ENCODE data around the gene GFRA1. TPM values are rescaled to one million over a fixed set of nuclear protein-coding genes. Genes with fewer than 3 reads are reported as not detected.

The GFRA1 gene
- total and polyA plus RNA-seq, 2 of the 8 experiments (the other 6 are each of a cell fraction or from before 2014, with no cell fraction given), result 1.1 to 2.0 TPM

GRCh38 chr10:116263870-116264655 is 8.9 kb downstream of the GFRA1 start:
- DNase-seq (ENCODE audit: low read depth in 1 of 2, low spot score in 2 of 2) (no peak), FAIRE-seq (no peak)
- POLR2A ChIA-PET (ENCODE audit: partially characterized antibody), result interaction anchor here (0.9 to 1.0 kb wide), 2 partner anchors 9 to 10 kb away, joined by 3 read pairs; no protein-coding TSS in a partner anchor

More at GRCh38 chr10:116263870-116264655, 8.9 kb downstream of the GFRA1 start:
- H3K9ac ChIP-seq (replicated peaks in 1 of 4; ENCODE audit: extremely low read depth in 1 of 4, low read depth in 3 of 4, low read length in 3 of 4), result no peak overlapping the region
- H4K20me1 ChIP-seq (replicated peaks in 1 of 2; ENCODE audit: control insufficient read depth in 1 of 2, insufficient read depth in 2 of 2, low read length in 2 of 2), result no peaks in the 10 kb centered on the region
- no peak overlapping the region for H2BK5ac ChIP-seq (ENCODE audit: low read depth, low read length)
- H4K5ac ChIP-seq (ENCODE audit: insufficient read length, low read depth, low read length), result no peak overlapping the region
- no peaks in the 10 kb centered on the region; a peak in 1 of 7 replicates for H3K4me1 ChIP-seq (replicated peaks in 1 of 4; ENCODE audit: control insufficient read depth in 3 of 4, insufficient read depth in 4 of 4, low read length in 3 of 4)
- H3K79me1 ChIP-seq (ENCODE audit: low read depth, low read length), result no peaks in the 10 kb centered on the region; the same call in 1 of the 2 replicates
- no peak overlapping the region for H3K23ac ChIP-seq (ENCODE audit: insufficient read length)
- peaks cover 0 to 6% (median 5%) of the 10 kb centered on the region in 4 experiments; a peak in 4 of 7 replicates for H3K27me3 ChIP-seq (replicated peaks in 1 of 4; ENCODE audit: control insufficient read depth in 3 of 4, extremely low read depth in 1 of 4, insufficient read depth in 3 of 4, low read length in 3 of 4)
- no peak overlapping the region for H2BK12ac ChIP-seq (ENCODE audit: low read depth, low read length)
- WGBS, 2 experiments (ENCODE audit: extremely low coverage in 1 of 2, insufficient coverage in 1 of 2, insufficient read length in 1 of 2, insufficient replicate concordance in 2 of 2, low coverage in 1 of 2, low lambda C conversion rate in 2 of 2, missing lambda C conversion rate in 1 of 2), result 90% methylated on average over 7 of the region's 7 CpGs; no CpG with 5 or more reads in 1 of the 2 experiments
- TF ChIP-seq YY1 (IDR thresholded peaks at IDR 0.05; ENCODE audit: low read depth, low read length) (no peak), HDAC2 (IDR thresholded peaks at IDR 0.05; ENCODE audit: borderline replicate concordance in 1 of 2, low read depth in 2 of 2, low read length in 2 of 2) (no peak), EGR1 (IDR thresholded peaks at IDR 0.05; ENCODE audit: borderline replicate concordance, low read depth, low read length) (no peak), POU5F1 (IDR thresholded peaks at IDR 0.05; ENCODE audit: low read depth, low read length) (no peak), CBX5 (IDR thresholded peaks at IDR 0.05; ENCODE audit: low read depth, low read length) (no peak), POLR2A (IDR thresholded peaks at IDR 0.05; ENCODE audit: control extremely low read depth in 1 of 2, low read depth in 2 of 2, low read length in 2 of 2) (no peak), FOSL1 (IDR thresholded peaks at IDR 0.05; ENCODE audit: insufficient read depth, low read depth, low read length) (no peak)
- no peak overlapping the region for H3K14ac ChIP-seq (ENCODE audit: insufficient read length)
- no peaks in the 10 kb centered on the region for H3K23me2 ChIP-seq (ENCODE audit: low read depth, low read length)
- no peak overlapping the region for H3K18ac ChIP-seq (ENCODE audit: extremely low read depth, low read length)
- no peaks in the 10 kb centered on the region for H3K36me3 ChIP-seq (ENCODE audit: control insufficient read depth in 2 of 4, insufficient read depth in 4 of 4, low read length in 3 of 4)
- CTCF ChIA-PET (ENCODE audit: partially characterized antibody), result interaction anchor here (0.8 to 3.8 kb wide), 5 partner anchors 8 to 557 kb away, joined by 3 to 14 read pairs (median 4); no protein-coding TSS in a partner anchor
- H3K4ac ChIP-seq (replicated peaks; ENCODE audit: insufficient read length, low read depth, low read length), result no peak overlapping the region
- no peaks in the 10 kb centered on the region for H3K9me3 ChIP-seq (ENCODE audit: insufficient read depth in 2 of 2, low read depth in 1 of 2, low read length in 1 of 2)
- H3K56ac ChIP-seq (replicated peaks; ENCODE audit: insufficient read length, low read depth, low read length), result no peak overlapping the region
- no peak overlapping the region for H2BK120ac ChIP-seq (replicated peaks; ENCODE audit: low read depth, low read length)
- no peak overlapping the region for H2AFZ ChIP-seq (ENCODE audit: low read length)
- H2BK15ac ChIP-seq (ENCODE audit: low read length), result no peak overlapping the region
- no peak overlapping the region for H2AK5ac ChIP-seq (ENCODE audit: low read depth, low read length)
- H3K27ac ChIP-seq (ENCODE audit: low read depth, low read length), result no peak overlapping the region
- H3K4me3 ChIP-seq (ENCODE audit: extremely low read depth in 1 of 4, insufficient read depth in 2 of 4, low read depth in 3 of 4, low read length in 4 of 4), result no peak overlapping the region
- H4K91ac ChIP-seq (replicated peaks; ENCODE audit: insufficient read length, low read length), result no peak overlapping the region
- H2BK20ac ChIP-seq (ENCODE audit: low read length), result no peak overlapping the region
- no peak overlapping the region for H4K8ac ChIP-seq (ENCODE audit: extremely low read depth, insufficient read depth, low read length)
- H3K79me2 ChIP-seq (ENCODE audit: control insufficient read depth in 1 of 2, insufficient read depth in 2 of 2, low read length in 2 of 2), result no peaks in the 10 kb centered on the region
- H3K4me2 ChIP-seq (ENCODE audit: insufficient read depth in 1 of 2, low read depth in 2 of 2, low read length in 2 of 2), result no peak overlapping the region
